OCI-M2 (cell line): Measurements from ENCODE around the gene RRBP1.

Experiments used
- DNase-seq: peaks from one replicate; lab custom pipeline; 2025; ENCODE audit not compliant: unreplicated experiment; lab: John Stamatoyannopoulos, UW

The RRBP1 gene

GRCh38 chr20:17637413-17637780 is 44.6 kb downstream of the RRBP1 start:
- DNase-seq = no peak

GRCh38 chr20:17636523-17637412 is 45.3 kb downstream of the RRBP1 start:
- no peak for DNase-seq

- DNase-seq = no peak
Observed at GRCh38 chr20:17635332-17636244, 46.5 kb downstream of the RRBP1 start.

GRCh38 chr20:17634661-17635331 is 47.2 kb downstream of the RRBP1 start:
- DNase-seq = no peak

- DNase-seq = no peak
Observed at GRCh38 chr20:17633850-17634500, 48.1 kb downstream of the RRBP1 start.

DNA sequence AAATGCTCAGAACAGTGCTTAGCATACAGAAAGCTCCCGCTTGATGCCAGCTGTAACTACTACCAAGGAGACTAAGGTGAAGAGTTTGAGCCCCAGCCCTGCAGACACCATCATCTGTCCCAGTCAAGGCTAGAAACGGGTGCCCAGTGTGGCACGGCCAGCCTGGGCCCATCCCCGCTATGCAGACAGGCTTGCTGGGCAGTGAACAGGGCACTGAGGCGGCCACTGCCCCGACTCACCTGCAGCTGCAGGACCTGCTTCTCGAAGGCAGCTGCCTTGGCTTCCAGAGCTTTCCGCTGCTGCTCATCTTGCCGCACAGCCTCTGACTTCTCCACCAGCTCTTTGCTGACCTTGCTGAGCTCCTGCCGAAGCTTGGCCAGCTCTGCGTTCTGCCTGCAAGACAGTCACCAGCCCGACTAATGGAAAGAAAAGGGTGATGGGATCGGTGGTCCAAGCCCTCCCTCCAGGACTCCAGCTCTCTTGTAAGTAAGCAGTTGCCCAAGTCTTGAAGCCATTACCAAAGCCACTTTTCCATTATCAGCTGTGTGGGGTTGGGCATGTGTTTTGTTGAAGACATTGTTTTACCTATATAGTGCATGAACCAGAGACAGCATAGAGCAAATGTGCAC is 48.7 kb downstream of the RRBP1 start:
- DNase-seq = no peak

DNA sequence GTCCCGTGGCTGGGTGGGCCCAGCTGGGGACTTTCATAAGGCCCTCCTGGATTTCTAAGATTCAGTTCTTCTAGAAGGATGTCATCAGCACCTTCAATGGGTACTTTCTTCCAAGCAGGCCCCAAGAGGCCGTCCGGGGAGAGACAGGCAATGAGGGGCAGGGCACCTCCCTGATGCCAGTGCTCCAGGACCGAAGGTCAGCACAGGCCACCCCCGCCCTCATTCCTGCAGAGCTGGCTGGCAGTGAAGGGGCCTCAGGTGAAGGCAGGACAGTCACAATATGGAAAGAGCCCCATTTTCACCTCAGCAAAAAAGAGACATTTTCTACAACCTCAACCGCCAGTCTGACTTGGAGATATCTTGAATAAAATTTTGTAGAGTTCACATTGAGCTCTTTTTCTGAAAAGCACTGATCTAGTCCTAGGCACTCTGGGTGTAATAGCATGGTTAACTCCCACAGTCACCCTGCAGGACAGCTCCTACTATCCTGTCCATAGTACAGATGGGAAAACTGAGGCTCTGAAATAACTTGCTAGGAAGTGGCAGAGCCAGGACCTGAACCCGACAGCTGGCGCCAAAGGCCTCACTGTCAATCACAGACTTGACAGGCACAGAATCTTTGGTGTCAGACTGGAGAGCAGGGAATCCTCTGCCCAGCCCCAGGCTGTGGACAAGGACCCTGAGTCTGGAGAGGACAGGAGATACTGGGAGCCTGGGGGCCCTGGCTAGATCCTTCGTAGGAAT is 50.3 kb downstream of the RRBP1 start:
- no peak for DNase-seq

GRCh38 chr20:17630806-17631195 is 51.2 kb downstream of the RRBP1 start:
- no peak for DNase-seq

GRCh38 chr20:17630151-17630805 is 51.8 kb downstream of the RRBP1 start:
- DNase-seq = no peak

- no peak for DNase-seq
Observed at GRCh38 chr20:17629678-17630089, 52.4 kb downstream of the RRBP1 start.

- no peak for DNase-seq
Observed at GRCh38 chr20:17629025-17629424, 53.0 kb downstream of the RRBP1 start.

DNA sequence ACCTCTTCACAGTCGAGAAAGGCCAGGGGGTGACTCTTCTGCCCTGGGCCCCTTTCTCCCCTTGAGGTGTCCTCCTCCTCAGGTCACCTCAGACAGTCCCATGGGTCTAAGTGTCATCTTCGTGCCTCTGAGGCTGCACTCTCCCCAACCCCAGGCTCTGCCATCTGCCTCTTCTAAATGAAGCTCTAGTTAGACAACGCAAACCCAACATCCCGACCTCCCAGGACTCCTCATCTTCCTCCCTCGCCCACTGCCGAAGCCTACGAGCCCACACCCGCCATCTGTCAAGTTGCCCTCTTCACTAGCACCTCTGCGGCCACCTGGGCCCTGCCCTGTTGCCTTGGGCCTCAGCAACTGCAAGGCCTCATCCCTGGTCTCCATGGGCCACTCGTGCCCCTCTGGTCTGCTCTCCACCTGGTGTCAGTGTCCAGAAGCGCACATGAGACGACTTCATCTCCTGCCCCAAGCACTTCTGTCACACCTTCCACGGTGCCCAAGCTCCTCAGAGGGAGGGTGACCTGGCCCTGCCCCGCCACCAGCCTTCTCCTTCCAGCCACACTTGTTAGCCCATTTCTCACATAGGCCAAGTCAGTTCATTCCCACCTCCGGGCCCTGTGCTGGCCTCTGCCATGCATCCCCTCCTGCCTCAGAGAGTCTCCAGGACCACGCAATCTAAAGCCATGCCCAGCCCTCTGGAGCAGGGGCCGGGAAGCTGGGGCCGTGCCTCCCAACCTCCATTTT is 53.8 kb downstream of the RRBP1 start:
- no peak for DNase-seq

GRCh38 chr20:17627101-17627955 is 54.7 kb downstream of the RRBP1 start:
- no peak for DNase-seq

DNA sequence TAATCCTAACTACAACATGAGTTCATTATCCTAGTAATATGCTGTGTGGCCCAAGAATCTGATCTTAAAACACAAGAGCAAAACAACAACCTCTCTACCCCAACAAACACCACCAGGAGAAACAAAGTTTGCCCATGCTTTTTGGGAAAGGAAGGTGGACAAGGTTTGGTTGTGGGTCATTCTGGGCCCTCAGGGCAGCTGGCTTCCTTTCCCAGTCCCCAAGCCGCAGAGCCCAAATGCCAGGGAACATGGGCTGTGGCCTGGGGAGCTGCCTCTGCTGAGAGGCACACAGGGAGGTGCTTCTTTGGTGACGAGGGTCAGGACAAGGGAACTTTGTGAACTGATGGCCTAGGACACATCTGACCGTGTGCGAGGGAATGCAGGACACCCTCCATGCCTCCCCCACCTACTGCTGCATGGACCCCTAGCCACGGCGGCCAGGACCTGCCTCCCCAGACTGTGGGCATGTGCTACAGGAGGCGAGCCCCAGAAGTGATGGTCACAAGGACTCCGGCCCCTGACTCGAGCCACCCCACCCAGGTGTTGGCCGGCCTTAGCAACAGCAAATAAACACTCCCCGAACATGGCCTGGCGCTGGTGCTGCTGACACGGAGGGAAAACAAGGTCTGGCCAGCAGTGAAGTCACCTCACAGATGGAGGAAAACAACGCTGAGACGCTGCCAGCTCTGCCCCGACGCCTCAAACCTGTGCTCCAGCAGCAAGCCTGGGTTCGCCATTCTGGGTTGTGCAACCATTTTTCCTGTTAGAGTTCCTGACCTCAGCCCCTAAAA is 55.6 kb downstream of the RRBP1 start:
- DNase-seq = no peak

- no peak for DNase-seq
Observed at GRCh38 chr20:17625246-17626051, 56.6 kb downstream of the RRBP1 start.
